Cortex of kidney (tissue), 1 donor: ENCODE data around the gene LCOR.

Experiments used
- DNase-seq: peaks from one replicate; lab custom pipeline; 2025; lab: John Stamatoyannopoulos, UW

The LCOR gene

DNA sequence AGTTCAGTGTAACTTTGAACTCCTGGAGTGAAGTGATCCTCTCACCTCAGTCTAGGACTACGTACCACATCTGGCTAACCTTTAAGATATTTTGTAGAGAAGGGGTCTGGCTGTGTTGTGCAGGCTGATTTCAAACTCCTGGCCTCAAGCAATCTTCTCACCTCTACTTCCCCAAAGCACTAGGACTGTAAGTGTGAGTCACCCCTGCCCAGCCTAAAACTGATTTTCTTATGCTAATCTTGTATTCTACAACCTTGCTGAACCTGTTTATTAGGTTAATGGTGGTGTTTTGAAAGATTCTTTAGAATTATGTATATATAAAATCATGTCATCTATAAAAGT, 58.0 kb downstream of the LCOR start:
- no peak for DNase-seq

DNA sequence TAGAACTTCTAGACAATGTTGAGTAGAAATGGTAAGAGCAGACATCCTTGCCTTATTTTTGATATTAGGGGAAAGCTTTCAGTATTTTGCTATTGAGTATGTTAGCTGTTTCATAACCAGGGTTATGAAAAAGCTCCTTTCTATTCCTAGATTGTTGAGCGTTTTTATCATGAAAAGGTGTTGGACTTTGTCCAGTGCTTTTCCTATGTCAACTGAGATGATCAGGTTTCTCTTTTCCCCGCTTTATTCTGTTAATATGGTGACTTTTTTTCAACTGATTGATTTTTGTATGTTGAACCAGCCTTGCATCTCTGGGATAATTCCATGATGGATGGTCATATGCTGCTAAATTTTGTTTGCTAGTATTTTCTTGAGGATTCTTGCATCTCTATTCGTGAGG, 58.5 kb downstream of the LCOR start:
- DNase-seq = no peak

DNA sequence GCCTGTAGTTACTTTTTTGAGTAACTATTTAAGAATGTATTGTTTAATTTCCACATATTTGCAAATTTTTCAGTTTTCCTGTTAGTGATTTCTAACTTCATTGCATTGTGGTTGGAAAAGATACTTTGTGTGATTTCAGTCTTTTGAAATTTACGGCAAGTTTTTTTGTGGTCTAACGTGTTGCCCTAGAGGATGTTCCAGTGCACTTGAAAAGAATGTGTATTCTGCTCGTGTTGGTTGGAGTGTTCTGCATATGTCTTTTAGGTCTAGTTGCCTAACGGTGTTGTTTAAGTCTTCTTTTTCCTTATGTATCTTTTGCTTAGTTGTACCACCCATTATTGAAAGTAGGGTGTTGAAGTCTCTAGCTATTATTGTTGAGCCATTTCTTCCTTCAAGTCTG, 59.7 kb downstream of the LCOR start:
- DNase-seq = no peak

DNA sequence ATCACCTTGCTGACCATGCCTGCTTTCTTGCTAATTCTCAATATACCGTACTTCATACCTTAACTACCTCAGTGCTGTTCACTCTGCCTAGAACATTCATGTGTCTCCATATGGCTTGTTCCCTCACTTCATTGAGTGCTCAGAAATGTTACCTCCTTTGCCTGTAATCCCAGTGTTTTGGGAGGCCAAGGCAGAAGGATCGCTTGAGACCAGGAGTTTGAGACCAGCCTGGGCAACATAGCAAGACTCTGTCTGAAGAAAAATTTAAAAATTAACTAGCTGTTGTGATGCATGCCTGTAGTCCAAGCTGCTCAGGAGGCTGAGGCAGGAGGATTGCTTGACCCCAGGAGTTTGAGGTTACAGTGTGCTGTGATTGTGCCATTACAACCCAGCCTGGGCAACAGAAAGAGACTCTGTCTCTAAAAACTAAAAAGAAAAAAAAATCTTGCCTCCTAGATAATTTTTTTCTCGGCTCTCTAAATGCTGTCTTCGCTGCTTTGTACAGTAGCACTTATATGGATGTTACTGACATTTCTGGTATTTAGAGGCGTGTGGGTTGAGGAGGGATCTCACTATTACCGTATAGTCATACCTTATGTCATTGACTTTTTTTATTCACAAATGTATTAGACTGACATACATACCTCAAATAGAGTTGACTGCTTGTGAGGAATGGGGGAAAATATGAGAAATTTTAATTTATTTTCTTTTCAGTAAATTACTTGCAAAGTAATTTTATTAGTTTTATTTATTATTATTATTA, 63.7 kb downstream of the LCOR start:
- no peak for DNase-seq

DNA sequence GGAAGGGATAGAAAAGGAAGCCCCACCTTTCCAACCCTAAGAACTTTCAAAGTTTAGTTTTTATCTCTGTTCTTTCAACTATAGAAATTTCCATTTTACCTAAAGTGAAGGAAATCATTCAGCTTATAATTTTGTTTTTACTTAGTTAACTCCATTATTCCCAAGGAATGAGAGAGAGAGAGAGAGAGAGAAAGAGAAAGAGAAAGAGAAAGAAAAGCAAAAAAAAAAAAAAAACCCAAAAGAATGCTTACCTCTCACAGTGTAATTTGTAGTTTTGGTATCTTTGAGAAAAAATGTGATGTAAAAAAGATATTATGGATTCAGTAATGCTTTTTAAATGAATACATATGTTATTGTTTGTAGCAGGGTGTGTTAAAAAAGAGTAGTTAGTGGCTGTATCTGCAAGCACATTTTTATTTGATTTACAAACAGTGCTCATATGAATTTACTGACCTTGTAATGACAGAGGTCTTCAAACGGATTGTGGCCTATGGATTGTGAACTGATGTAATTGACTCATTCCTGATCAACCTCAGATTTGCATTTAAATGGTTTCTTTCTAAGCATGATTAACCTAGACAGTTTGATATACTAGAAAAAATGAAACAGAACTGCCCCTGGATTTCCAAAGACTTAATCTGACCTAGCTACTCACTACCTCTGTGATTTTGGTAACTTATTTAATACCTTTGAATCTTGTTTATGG, 64.9 kb downstream of the LCOR start:
- DNase-seq = no peak

DNA sequence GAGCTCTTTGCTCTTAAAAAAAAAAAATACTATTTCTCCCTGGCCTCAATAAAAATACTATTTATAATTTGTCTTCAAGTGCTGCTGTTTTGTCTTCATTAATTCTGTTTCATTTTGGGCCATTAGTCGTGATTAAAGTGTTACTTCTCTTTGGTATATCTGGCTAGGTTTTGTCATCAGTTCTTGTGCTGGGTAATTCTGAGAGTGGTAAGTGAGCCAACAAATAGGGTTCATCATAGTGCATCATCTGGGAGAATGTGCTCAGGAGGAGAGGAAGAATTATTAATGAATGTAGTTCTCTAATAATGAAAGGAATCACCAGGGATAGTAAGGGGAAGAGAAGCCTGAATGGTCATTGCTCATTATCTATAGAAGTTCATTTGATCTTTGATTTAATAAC, 70.0 kb downstream of the LCOR start:
- DNase-seq = no peak

DNA sequence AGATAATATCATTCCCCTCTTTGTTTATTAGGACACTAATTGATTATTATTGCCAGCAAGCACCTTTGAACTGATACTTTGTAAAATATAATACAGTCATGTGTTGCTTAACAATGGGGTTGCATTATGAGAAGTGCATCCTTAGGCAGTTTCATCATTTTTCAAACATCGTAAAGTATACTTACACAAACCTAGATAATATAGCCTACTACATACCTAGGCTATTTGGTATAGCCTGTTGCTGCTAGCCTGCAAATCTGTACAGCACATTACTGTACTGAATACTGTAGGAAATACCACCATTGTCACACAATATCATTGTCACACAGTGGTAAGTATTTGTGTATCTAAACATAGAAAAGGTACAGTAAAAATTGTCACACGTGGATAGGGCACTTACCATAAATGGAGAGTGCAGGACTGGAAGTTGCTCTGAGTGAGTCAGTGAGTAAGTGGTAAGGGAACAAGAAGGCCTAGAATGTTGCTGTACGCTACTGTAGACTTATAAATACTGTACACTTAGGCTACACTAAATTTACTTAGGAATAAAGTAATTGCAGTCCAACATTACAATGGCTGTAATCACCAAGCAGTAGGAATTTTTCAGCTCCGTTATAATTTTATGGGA, 70.7 kb downstream of the LCOR start:
- no peak for DNase-seq

DNA sequence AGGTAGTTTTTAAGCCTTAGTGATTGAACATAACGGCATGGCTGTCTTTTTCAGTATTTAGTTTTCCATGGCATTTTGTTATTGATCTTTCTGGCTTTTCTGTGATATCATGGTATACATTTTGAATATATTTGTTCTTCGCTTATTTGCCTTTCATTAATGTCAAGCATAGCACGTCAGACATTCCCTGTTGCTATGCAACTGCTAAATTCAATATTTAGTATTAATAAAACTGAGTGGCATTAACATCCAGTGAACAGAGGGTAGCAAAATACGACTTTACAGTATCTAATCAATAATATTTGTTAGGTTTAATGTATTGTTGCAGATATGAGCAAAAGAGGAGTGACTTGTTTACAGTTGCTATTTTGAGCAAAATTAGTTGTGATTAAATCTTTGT, 72.5 kb downstream of the LCOR start:
- DNase-seq = no peak

DNA sequence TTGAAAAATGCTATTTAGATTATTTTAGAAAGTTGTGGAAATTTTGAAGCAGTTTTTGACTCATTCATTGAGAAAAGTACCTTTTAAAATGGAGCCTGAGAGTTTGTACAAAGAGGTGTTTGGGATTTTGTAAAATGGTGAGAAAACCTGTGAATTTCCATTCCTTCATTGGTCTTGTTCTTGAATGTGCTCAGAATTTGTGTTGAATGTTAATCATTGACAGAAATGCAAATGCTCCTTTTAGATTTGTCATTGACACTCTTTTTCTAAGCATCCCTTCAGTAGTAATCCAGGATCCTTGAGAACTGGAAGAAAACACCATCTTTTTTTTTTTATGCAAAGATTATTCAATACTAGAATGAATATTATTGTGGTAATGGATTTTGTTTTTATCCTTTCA, 74.8 kb downstream of the LCOR start:
- DNase-seq = no peak

DNA sequence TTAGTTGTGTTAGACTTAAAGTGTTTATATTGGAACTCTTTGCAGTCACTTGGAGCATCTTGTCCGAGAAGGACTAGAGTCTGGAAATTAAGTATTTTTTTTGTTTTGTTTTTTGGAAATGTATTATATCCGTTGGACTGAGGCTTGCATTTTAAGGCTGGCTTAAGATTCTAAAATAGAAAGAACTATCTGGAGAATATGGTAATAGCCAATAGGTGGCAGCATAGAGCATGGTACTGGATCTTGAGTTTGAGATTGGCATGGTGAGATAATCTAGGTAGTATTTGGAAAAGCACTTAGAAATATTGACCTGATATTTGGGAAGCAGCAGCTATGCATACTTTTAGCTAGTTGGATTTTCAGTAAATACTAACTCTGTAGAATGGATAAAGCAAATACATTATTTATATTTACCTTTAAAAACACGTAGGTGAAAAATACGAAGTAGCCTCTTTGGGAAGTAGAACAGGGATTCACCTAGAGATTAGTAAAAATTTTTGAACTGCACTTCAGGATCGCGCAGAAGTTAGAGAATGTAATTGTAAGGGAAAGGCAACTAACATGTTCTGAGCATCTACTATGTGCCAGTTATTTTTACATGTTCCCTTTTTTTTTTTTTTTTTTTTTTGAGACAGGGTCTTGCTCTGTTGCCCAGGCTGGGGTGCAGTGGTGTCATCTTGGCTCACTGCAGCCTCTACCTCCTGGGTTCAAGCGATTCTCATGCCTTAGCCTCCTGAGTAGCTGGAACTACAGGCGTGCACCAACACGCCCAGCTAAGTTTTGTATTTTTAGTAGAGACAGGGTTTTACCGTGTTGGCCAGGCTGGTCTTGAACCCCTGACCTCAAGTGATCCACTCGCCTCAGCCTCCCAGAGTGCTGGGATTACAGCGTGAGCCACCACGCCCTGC, 78.6 kb downstream of the LCOR start:
- no peak for DNase-seq

DNA sequence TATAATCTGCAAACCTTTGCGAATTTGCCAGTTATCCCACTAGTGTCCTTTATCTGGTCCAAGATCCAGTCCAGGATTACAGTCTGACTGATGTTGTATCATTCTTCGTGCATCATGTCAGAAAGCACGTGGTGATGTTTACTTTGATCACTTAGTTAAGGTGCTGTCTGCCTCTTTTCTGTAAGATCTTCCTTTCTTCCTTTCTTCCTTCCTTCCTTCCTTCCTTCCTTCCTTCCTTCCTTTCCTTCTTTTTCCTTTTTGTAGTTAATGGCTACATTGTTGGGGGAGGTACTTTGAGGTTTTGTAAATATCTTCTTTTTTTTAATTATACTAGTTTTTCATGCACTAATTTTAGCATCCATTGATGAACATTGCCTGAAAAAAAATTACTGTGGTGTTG, 80.3 kb downstream of the LCOR start:
- DNase-seq = no peak

DNA sequence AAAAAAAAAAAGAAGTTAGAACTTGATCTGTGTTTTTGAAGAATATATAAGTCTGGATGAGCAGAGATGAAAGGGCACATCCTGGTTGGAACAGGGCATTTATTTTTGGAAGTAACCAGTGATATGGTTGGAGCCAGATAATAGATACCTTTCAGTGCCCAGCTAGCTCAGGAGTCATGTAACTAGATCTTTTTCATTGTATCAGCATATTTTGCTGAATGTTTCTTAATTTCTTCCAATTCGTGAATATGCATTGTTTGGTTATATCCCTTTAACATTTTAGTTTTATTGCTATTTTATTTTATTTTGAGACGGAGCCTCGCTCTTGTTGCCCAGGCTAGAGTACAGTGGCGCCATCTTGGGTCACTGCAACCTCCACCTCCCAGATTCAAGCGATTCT, 81.8 kb downstream of the LCOR start:
- DNase-seq = no peak

DNA sequence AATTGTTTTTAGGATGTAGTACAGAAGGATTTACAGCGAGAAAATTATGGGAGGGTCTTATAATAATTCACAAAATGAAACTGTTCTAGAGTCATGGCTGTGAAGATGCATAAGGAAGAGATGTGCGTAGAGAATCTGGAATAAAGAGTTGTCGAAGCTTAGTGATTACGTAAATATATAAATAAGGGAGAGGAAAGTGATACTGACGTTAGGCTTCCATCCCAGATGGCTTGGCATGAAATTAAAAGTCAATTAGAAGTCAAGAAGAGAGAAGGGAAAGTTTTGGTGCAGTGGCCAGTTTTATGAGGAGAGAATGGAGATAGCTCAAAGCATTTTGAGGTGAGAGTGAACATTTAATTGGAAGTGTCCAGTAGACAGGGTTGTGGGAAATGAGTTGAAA, 85.5 kb downstream of the LCOR start:
- DNase-seq = no peak

DNA sequence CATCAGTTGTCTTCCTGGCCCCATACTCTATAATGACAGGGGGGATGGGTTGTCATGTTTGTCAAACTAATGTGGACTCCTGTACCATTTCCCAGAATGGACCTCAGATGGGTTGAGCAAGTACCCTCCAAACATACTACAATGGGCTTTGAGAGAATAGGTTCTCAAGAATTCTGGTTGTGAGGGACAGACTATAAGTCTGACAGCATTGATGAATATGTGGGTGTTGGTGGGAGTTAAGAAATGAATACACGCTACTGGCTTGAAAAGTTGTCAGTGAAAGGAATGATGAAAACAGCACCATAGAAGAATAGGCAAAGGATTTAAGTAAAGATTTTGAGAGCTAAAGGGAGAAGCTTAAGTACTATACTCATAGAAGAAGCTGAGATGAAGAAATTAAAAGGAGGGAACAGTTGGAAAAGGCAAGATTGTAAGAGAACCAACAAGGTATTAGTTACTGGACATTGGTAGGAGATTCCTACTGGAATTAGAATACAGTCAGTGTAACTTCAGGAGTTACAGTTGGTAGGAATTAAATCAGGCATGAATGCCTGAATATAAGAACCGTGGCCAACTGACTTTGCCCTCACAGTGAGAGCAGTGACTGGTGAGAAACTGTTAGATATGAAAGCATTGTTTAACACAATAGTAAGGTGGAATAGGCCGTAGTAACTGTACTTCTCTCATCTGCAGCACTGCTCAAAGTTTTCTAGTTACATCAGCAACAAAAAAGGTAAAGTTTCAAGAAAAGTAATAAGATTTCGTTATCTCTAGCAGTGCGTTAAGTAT, 86.3 kb downstream of the LCOR start:
- no peak for DNase-seq

DNA sequence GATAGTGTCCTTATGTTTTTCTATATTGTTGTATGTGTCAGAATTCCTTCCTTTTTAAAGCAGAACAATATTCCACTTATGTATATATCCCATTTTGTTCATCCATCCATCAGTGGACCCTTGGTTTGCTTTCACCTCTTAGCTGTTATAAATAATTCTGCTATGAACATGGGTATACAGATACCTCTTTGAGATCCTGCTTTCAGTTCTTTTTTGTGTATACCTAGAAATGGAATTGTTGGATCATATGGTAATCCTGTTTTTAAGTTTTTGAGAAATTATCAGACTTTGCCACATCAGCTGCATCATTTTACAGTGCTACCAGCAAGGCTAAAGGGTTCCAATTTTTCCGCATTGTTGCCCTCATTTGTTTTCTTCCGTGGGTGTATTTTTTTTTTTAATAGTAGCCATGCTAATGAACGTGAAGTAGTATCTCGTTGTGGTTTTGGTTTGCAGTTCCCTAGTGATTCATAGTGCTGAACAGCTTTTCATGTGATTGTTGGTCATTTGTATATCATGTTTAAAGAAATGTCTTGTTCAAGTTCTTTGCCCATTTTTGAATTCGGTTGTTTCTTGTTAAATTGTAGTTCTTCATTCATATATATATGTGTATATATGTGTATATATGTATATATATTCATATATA, 87.8 kb downstream of the LCOR start:
- DNase-seq = no peak

DNA sequence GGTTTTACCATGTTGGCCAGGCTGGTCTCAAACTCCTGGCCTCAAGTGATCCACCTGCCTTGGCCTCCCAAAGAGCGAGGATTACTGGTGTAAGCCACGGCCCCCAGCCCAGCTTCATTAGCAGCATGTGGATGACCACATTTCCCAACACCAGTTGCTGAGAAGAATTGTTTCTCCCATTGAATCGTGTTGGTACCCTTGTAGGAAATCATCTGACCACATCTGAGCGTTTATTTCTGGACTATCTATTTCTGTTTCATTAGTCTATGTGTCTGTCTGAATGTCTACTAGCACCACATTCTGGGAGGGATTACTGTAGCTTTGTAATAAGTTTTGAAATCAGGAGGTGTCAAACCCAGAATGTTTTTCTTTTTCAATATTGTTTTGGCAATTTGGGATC, 89.6 kb downstream of the LCOR start:
- no peak for DNase-seq

DNA sequence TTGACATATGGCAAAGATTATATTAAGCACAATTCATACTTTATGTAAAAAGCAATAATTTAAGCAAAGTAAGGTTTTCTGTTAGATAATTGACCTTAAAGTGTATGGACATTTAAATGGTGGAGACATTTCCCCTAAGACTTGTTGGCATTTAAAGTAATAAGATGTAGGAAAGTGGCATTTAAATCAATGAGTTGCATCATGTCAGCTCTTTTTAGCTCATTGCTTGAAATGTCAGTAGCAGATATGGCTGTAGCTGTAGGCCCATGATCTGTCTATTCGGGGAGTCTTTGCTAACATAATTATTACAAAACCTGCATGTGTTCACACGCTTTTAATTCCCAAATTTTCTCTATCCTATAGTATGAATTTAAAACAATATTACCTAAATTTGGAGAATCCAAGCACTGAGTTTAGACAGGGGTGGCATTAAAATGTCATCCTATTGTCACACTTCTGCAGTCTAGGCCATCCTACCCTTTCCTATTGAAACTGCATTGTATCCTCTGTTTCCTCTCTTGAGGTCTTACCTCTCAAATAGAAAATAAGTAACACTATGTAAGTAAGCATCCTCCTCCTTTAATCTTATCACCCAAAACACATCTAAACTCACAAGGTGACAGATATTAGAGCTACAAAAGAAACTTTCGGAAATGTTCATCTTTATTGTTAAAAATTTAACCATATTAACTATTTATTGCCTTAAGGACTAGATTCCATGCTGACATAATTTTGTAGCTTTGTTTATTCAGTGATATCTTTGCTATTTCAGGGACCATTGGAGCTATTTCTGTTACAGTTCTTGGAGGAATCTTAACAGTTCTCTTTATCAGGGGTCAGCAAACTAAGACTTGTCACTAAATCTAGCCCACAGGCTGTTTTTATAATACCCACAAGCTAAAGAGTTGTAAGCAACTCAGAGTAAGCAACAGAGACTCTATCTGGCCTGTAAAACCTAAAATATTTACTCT, 91.2 kb downstream of the LCOR start:
- DNase-seq = no peak

DNA sequence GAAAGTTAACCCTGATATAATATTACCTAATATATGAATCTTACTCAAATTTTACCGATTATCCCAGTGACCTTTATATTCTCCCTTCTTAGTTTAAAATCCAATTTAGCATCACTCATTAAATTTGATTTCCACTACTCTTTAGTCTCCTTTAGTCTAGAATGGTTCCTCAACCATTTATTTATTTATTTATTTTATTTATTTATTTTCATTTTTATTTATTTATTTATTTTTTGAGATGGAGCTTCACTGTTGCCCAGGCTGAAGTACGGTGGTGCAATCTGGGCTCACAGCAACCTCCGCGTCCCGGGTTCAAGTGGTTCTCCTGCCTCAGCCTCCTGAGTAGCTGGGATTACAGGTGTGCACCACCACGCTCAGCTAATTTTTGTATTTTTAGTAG, 92.8 kb downstream of the LCOR start:
- DNase-seq = no peak

DNA sequence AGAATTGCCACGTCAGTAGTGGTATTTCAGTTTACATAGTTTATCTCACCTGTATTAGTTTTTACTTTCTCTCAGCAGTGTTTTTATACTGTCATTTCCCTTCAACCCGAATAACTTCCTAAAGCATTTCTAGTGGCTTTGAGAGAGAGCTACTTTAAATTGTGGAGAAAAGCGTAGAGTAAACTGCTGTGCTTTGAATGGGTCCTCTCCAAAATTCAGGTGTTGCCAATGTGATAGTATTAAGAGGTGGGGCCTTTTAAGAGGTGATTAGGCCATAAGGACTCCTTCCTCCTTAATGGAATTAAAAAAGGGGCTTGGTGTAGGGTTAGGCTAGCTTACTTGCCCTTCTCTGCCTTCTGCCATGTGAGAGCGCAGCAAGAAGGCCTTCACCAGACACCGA, 98.4 kb downstream of the LCOR start:
- DNase-seq = no peak

DNA sequence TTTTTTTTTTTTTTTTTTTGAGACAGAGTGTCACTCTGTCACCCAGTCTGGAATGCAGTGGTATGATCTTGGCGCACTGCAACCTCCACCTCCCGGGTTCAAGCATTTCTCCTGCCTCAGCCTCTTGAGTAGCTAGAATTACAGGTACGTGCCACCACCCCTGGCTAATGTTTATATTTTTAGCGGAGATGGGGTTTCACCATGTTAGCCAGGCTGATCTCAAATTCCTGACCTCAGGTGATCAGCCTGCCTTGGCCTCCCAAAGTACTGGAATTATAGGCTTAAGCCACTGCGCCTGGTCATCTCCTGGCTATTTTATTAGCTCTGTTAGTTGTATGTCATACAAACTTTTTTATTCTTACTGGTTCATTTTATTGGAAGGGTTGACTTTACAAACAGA, 103.0 kb downstream of the LCOR start:
- no peak for DNase-seq
